GM19238 (cell line): ENCODE measurements around the gene BCORL1.

Experiments
- DNase-seq: peaks from one replicate; pipeline ENCODE4 v3.0.0; 2011; ENCODE audit warnings: low spot score; ENCODE audit not compliant: insufficient read length

Gene BCORL1

GRCh38 chrX:130009658-130010223, 27.3 kb downstream of the BCORL1 start:
- DNase-seq = no peak

- DNase-seq = no peak
These were observed 30.2 kb downstream of the BCORL1 start for GRCh38 chrX:130012683-130013082.

- DNase-seq = no peak
These were observed 31.2 kb downstream of the BCORL1 start for GRCh38 chrX:130013661-130014060.

DNA sequence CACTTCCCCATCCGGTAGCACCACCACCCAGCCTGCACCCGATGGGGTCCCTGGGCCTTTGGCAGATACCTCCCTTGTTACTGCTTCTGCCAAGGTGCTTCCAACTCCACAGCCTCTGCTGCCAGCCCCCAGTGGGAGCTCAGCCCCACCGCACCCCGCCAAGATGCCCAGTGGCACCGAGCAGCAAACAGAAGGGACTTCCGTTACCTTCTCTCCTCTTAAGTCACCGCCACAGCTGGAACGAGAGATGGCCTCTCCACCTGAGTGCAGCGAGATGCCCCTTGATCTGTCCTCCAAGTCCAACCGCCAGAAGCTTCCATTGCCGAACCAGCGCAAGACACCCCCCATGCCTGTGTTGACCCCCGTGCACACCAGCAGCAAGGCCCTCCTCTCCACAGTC, 31.9 kb downstream of the BCORL1 start:
- no peak for DNase-seq

DNA sequence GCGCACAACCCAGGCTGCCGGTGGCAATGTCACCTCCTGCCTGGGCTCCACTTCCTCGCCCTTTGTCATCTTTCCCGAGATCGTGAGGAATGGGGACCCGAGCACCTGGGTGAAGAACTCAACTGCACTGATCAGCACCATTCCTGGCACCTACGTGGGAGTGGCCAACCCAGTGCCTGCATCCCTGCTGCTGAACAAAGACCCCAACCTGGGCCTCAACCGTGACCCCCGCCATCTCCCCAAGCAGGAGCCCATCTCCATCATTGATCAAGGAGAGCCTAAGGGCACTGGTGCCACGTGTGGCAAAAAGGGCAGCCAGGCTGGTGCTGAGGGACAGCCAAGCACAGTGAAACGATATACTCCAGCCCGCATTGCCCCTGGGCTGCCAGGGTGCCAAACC, 32.3 kb downstream of the BCORL1 start:
- DNase-seq = no peak

GRCh38 chrX:130015181-130015580, 32.7 kb downstream of the BCORL1 start:
- no peak for DNase-seq

DNA sequence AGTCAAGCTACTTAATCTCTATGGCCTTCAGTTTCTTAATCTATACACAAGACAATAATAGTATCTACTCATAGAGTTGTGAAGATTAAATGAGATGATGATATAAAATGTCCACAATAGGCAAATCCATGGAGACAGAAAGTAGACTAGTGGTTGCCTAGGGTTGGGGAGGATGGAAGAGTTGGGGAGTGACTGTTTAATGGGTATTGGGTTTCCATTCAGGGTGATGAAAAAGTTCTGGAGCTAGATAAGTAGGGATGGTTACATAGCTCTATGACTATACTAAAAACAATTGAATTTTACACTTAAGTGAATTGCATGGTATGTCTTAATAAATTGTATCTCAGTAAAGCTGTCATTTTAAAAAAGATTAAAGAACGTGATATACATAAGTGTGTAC, 35.7 kb downstream of the BCORL1 start:
- DNase-seq = no peak

DNA sequence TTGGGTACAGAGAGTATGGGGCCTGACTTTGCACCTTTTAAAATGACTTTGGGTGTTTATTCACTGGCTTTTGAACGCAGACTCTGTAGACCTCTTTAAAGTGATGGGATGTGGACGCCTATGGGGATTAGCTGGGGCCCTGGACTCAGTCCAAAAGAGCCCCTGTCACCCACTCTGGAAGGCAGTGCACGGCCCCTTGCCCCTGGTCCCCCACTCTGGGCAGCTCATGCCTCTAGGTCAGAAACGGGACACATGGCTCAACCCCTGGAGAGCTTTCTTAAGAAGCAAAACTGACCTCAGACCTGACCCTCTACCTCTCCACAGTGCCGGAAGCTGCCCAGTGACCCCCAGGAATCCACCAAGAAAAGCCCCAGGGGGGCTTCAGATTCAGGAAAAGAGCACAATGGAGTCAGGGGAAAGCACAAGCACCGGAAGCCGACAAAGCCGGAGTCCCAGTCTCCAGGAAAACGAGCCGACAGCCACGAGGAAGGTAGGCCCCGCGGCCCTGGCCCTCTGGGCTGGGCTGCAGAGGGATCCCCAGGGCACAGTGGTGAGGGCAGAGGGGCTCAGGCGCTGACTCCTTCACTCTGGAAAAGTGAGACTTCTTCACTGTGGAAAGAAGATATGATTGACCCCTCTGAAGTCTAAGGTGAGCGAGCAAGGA, 38.4 kb downstream of the BCORL1 start:
- DNase-seq = no peak

- peak; percentile 84 for DNase-seq
These were observed 41.7 kb downstream of the BCORL1 start for GRCh38 chrX:130024127-130024526.

- DNase-seq = no peak
These were observed 42.8 kb downstream of the BCORL1 start for GRCh38 chrX:130025256-130025655.

- no peak for DNase-seq
These were observed 45.1 kb downstream of the BCORL1 start for GRCh38 chrX:130027569-130027968.

GRCh38 chrX:130028196-130028595, 45.8 kb downstream of the BCORL1 start:
- DNase-seq = no peak

- no peak for DNase-seq
These were observed 48.4 kb downstream of the BCORL1 start for GRCh38 chrX:130030826-130031225.

DNA sequence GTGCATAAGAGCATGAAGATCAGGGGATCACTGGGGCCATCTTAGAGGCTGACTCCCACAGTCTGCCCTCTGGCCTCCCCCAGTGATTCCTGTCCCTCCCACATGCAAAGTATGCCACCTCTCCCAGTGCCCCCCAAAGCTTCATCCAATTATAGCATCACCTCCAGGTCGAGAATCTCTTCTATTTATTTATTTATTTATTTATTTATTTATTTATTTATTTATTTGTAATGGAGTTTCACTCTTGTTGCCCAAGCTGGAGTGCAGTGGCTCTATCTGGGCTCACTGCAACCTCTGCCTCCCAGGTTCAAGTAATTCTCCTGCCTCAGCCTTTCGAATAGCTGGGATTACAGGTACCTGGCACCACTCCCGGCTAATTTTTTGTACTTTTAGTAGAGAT, 50.1 kb downstream of the BCORL1 start:
- no peak for DNase-seq

- DNase-seq = no peak
These were observed 51.7 kb downstream of the BCORL1 start for GRCh38 chrX:130034178-130034577.

- DNase-seq = no peak
These were observed 57.4 kb downstream of the BCORL1 start for GRCh38 chrX:130039847-130040246.

DNA sequence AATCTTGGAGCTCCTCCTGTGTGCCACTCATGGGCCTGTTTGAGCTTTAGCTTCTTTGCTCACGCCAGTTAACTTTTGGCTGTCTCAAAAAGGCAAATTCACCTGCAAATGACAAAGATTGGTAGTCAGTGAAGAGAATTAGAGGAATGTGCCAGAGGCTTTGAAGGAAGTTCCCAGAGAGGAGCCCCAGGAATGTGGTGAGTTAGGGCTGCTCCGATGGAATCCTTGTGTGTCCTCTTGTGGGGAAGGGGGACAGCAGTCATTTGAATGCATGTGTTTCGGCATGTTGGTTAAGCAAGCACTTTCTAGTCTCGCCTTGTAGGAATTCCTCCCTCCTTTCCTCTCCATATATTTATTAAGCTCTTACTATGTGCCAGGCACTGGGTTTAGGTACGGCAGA, 65.0 kb downstream of the BCORL1 start:
- no peak for DNase-seq

DNA sequence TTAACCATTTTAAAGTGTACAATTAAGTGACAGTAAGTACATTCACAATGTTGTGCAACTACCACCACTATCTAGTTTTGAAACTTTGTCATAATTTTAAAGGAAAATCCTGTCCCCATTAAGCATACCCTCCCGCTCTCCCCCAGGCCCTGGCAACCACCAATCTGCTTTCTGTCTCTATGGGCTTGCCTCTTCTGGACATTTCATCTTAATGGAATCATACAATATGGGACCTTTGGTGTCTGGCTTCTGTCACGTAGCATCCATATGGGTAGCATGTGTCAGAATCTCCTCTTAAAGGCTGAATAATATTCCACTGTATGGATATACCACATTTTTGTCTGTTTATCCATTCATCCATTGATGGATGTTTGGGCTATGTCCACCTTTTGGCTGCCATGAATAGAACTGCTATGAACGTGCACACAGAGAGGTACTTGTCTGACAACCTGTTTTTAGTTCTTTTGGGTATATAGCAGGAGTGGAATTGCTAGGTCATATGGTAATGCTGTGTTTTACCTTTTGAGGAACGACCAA, 66.3 kb downstream of the BCORL1 start:
- DNase-seq = no peak

- DNase-seq = no peak
These were observed 67.4 kb downstream of the BCORL1 start for GRCh38 chrX:130049821-130050220.

DNA sequence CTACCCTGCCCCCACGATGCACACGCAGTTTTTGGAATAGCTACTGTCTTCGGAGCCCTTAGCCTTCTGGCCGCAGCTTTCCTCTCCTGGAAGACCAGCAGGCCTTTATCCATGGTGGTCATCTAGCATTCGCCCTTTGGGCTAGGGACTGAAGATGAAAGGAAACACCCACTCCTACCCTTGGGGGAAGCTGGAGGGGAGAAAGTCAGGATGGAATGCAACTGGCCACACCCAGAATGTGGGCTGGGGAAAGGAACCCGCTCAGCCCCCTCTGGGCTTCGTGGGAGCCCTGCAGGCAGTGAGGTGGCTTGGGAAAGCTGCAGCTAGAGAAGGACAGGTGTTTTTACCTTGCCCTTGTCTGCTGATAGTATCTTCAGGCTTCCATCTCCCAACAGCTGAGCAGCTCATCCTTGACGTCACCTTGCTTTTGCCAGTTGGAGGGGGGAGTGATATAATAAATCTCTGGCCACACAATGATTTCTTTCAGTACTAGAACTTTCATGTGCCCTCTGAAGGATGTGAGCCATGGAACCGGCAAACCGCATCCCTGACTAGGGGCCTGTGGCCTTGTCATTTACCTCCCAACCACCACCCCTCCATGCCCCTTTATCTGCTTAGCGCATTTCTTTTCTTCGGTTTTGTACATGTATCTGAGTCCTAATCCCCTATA, 68.9 kb downstream of the BCORL1 start:
- no peak for DNase-seq

DNA sequence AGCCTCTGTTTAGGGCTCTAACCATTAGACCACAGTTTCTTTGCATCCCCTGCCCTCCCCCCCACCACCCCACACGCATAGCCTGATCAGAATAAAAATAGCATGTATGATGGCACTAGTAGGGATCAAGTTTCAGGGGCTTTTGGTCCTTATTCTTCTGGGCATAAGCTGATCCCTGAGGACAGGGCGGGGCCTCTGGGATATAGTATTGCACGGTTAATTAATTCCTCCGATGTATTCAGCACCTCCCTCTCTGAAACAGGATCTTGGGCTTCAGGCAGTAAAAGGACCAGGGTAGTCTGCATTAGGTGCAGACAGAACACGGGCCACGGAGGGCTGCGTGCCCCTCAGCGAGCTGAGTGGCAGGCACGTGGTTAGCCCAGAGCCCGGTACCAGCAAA, 70.8 kb downstream of the BCORL1 start:
- DNase-seq = no peak

- no peak for DNase-seq
These were observed 72.7 kb downstream of the BCORL1 start for GRCh38 chrX:130055103-130055502.

DNA sequence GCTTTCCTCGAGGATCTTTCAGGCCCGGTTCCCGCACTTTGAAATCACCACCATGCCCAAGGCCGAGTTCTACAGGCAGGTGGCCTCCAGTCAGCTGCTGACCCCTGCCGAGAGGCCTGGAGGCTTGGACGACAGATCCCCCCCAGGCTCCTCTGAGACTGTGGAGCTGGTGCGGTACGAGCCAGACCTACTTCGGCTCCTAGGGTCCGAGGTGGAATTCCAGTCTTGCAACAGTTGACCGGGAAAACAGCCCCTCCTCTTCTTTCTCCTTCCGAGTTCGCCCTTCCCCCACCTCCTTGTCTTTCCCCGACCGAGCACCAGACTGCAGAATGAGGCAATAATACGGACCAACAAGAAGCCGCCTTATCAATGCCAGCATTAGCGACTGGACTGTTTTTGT, 73.5 kb downstream of the BCORL1 start:
- no peak for DNase-seq
